K562 (cell line): ENCODE measurements around the gene WDR27. TPM values are rescaled to one million over a fixed set of nuclear protein-coding genes. Genes with fewer than 3 reads are reported as not detected.

Source experiments
- ATAC-seq: fragments of 200-7000 bp; cut with Tn5 transposase; 3 replicates; pipeline ENCODE4 v1.9.1; 2020; ENCODE audit warnings: moderate library complexity
- BruUV-seq: library from RNA; stranded (reverse); fragments of 400-500 nt; replicated peaks from 2 replicates; lab custom pipeline; 2021; lab: Mats Ljungman, UMichigan
- CTCF ChIA-PET: fragments of 300-600 bp; formaldehyde crosslinking; extraction: SDS; loops from one replicate; lab custom pipeline; 2021; ENCODE audit warnings: low intra/inter-chr PET ratio; lab: Yijun Ruan, JAX
- POLR2A ChIA-PET: fragments of 300-600, 350-650 bp; sonication (Branson Sonifier 250); formaldehyde crosslinking; extraction: SDS; loops from one replicate; lab custom pipeline; 2021; ENCODE audit warnings: antibody characterized with exemption, inconsistent platforms; lab: Yijun Ruan, JAX
- DNase-seq, 4 experiments: peaks; one replicate each; pipeline versions ENCODE4 v3.0.0 to v3.0.0-alpha.2; 2011 to 2018; ENCODE audit warnings: low spot score in 3 of 4, mixed read lengths in 3 of 4; ENCODE audit errors: extremely low read depth in 1 of 4
- FAIRE-seq: peaks from 2 replicates; lab custom pipeline; 2011; peaks lifted over from hg19 to GRCh38; lab: Jason Lieb, UNC
- H2AFZ ChIP-seq: 2 replicates; pipeline ENCODE4 v1.6.0; 2011; ENCODE audit warnings: low read depth, low read length, control low read depth, inconsistent platforms
- H3K27ac ChIP-seq: fragments of 200-600 bp; 3 replicates; pipeline ENCODE4 v1.8.0; 2011; ENCODE audit warnings: low read depth, mild to moderate bottlenecking, control low read depth, inconsistent platforms, low read length, moderate library complexity, mixed read lengths; ENCODE audit errors: extremely low read depth
- H3K27me3 ChIP-seq, 2 experiments: fragments of 300-600 bp in 1 of 2; 2 replicates in 1 of 2; 3 replicates in 1 of 2; pipeline versions ENCODE4 v1.6.0 to v1.8.0; 2011; ENCODE audit warnings: inconsistent platforms in 2 of 2, low read length in 2 of 2, mild to moderate bottlenecking in 1 of 2, mixed read lengths in 1 of 2, moderate library complexity in 1 of 2; ENCODE audit not compliant: control insufficient read depth in 2 of 2, insufficient read depth in 2 of 2
- H3K36me3 ChIP-seq: fragments of 300-600 bp; 3 replicates; pipeline ENCODE4 v1.8.0; 2011; ENCODE audit warnings: mild to moderate bottlenecking, low read length, inconsistent platforms; ENCODE audit not compliant: control insufficient read depth, insufficient read depth
- H3K4me1 ChIP-seq, 2 experiments: fragments of 200-600 bp in 1 of 2; replicated peaks in 1 of 2; 2 replicates in 1 of 2; 3 replicates in 1 of 2; pipeline versions ENCODE4 v1.5.1 to v1.8.0; 2011; ENCODE audit warnings: inconsistent platforms in 2 of 2, low read length in 2 of 2, mild to moderate bottlenecking in 1 of 2, mixed read lengths in 1 of 2, moderate library complexity in 1 of 2; ENCODE audit not compliant: control insufficient read depth in 2 of 2, insufficient read depth in 2 of 2
- H3K4me2 ChIP-seq: 2 replicates; pipeline ENCODE4 v1.6.1; 2011; ENCODE audit warnings: low read length, control low read depth, inconsistent platforms, mixed read lengths; ENCODE audit not compliant: insufficient read depth
- H3K4me3 ChIP-seq: fragments of 200-600 bp; sonication (generic), shearing (Covaris generic); 2 replicates; pipeline ENCODE4 v1.5.1; 2016; ENCODE audit warnings: control low read depth, inconsistent platforms
- H3K79me2 ChIP-seq: fragments of 200-600 bp; 3 replicates; pipeline ENCODE4 v1.8.0; 2011; ENCODE audit warnings: low read length, inconsistent platforms; ENCODE audit not compliant: control insufficient read depth, insufficient read depth
- H3K9ac ChIP-seq, 2 experiments: 2 replicates each; pipeline versions ENCODE4 v1.6.0 to v1.6.1; 2011; ENCODE audit warnings: low read depth in 2 of 2, low read length in 2 of 2, control low read depth in 1 of 2, inconsistent platforms in 1 of 2, mild to moderate bottlenecking in 1 of 2, mixed read lengths in 1 of 2; ENCODE audit not compliant: insufficient read depth in 1 of 2
- H3K9me1 ChIP-seq: one replicate; pipeline ENCODE4 v1.6.0; 2011; ENCODE audit warnings: inconsistent platforms, mild to moderate bottlenecking, low read length, moderate library complexity; ENCODE audit not compliant: control insufficient read depth, insufficient read depth
- H3K9me3 ChIP-seq: replicated peaks from 2 replicates; pipeline ENCODE4 v1.5.1; 2011; ENCODE audit warnings: low read depth, low read length, inconsistent platforms; ENCODE audit not compliant: control insufficient read depth, insufficient read depth
- H4K20me1 ChIP-seq: replicated peaks from 2 replicates; pipeline ENCODE4 v1.6.1; 2011; ENCODE audit warnings: low read length, inconsistent platforms, mixed read lengths; ENCODE audit not compliant: control insufficient read depth, insufficient read depth
- CSDE1 ChIP-seq, 2 experiments: fragments of 450-650 bp; IDR thresholded peaks; 2 replicates each; pipeline ENCODE4 v1.6.1; 2016; ENCODE audit warnings: mild to moderate bottlenecking in 1 of 2
- JUNB ChIP-seq: fragments of 450-650 bp; formaldehyde crosslinking; conservative IDR thresholded peaks from 2 replicates; pipeline ENCODE4 v1.4.0; 2020; ENCODE audit warnings: mild to moderate bottlenecking
- POLR2A ChIP-seq: fragments of 450-650 bp; conservative IDR thresholded peaks from 2 replicates; pipeline ENCODE4 v1.6.1; 2016
- ZNF316 ChIP-seq: fragments of 450-650 bp; IDR thresholded peaks from 2 replicates; pipeline ENCODE4 v1.6.1; 2016
- WGBS: fragments of 100-300 bp; shearing (Covaris generic); methylation state at CpG from one replicate; pipeline ENCODE4 v1.1.6; 2016; ENCODE audit warnings: low coverage, mixed read lengths; ENCODE audit not compliant: insufficient coverage; ENCODE audit errors: missing lambda C conversion rate; 5-methylcytosine and 5-hydroxymethylcytosine counted together
- in situ Hi-C: fragments of 300-500 bp; cut with MboI; formaldehyde crosslinking; loops from 4 replicates; pipeline ENCODE4 v1.15.0; 2018; ENCODE audit warnings: inconsistent platforms, mixed read lengths
- intact Hi-C: fragments of 100-400 bp; cut with micrococcal nuclease; formaldehyde crosslinking; loops from 2 replicates; pipeline ENCODE4 v1.14.2; 2022
- polyA plus RNA-seq, 8 experiments: library from polyadenylated mRNA; depleted of rRNA in 4 of 8; stranded (reverse) in 5 of 8; unstranded in 3 of 8; fragments of >200 nt; fragmentation: Nextera tagmentation in 2 of 8; fragmentation: Illumina TruSeq in 1 of 8; extraction: Ambion mirVana in 2 of 8; extraction: Trizol in 1 of 8; gene quantifications; 2 replicates each; pipeline versions ENCODE4 v1.2.1 to v1.2.3, GENCODE V29; 2011 to 2014; ENCODE audit warnings: inconsistent platforms in 1 of 8, missing spikeins in 1 of 8
- total RNA-seq, 7 experiments: library from RNA; depleted of rRNA in 6 of 7; stranded (reverse); fragments of >200 nt in 6 of 7; fragmentation: Illumina TruSeq in 2 of 7; extraction: Trizol in 2 of 7; gene quantifications; 2 replicates each; pipeline versions ENCODE4 v1.2.1 to v1.2.3, GENCODE V29; 2011 to 2021; ENCODE audit warnings: low replicate concordance in 1 of 7

WDR27 gene
- total and polyA plus RNA-seq, 9 of the 15 experiments (the other 6 are each of a cell fraction or from before 2014, with no cell fraction given), result 4.3 to 77.2 (median 22.7) TPM

DNA sequence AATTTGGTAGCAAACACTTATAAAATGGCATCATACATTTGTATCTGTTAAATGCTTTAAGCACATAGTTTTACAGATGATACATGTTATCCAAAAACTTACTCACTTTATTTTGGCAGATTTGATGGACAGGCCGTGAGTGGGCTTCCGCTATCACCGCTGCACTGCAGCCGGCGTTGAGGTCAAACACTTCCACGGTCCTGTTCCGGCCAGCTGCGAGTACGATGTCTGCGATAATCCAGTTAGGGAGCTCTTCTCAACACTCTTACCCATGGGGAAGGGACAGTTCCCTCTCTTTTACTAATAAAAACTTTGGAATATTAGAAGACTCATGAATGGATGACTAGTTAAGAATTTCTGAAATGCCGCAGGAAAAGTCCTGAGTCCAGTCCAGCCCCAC lies 69.0 kb downstream of the WDR27 start:
- Histone ChIP-seq H3K9ac (no peak overlapping the region), H3K4me3 (no peak overlapping the region), H3K4me2 (no peak overlapping the region), H2AFZ (no peak overlapping the region), H3K9me1 (no peaks in the 10 kb centered on the region), H4K20me1 (no peaks in the 10 kb centered on the region), H3K27ac (no peak overlapping the region), H3K9me3 (no peaks in the 10 kb centered on the region; the same call in 1 of the 2 replicates), H3K4me1 (no peaks in the 10 kb centered on the region), H3K36me3 (peaks cover 10% of the 10 kb centered on the region; the same call in 2 of the 3 replicates), H3K27me3 (no peaks in the 10 kb centered on the region), H3K79me2 (no peaks in the 10 kb centered on the region)
- FAIRE-seq (no peak), ATAC-seq (no peak), DNase-seq (no peak)
- 86% methylated on average over 11 of the region's 11 CpGs for WGBS
- TF ChIP-seq CSDE1 (IDR thresholded peaks at IDR 0.05), result no peak
- ChIA-PET POLR2A (interaction anchor here (0.8 kb wide), 1 partner anchor 63 kb away, joined by 3 read pairs; no protein-coding TSS in a partner anchor), CTCF (no interaction called here)
- no TSS peak for BruUV-seq
- intact Hi-C loops, result no loop called here
- in situ Hi-C loops, result no loop called here

GRCh38 chr6:169629256-169629655 lies 72.6 kb downstream of the WDR27 start:
- Histone ChIP-seq H3K27me3 (no peaks in the 10 kb centered on the region), H3K36me3 (peaks cover 3% of the 10 kb centered on the region; the same call in 1 of the 3 replicates), H3K79me2 (no peaks in the 10 kb centered on the region), H3K4me1 (no peaks in the 10 kb centered on the region), H3K9me1 (no peaks in the 10 kb centered on the region), H2AFZ (no peak overlapping the region), H3K27ac (no peak overlapping the region), H3K9ac (no peak overlapping the region), H3K9me3 (no peaks in the 10 kb centered on the region), H3K4me3 (no peak overlapping the region), H4K20me1 (no peaks in the 10 kb centered on the region), H3K4me2 (no peak overlapping the region)
- no TSS peak for BruUV-seq
- ChIA-PET CTCF (no interaction called here), POLR2A (no interaction called here)
- in situ Hi-C loops (no loop called here), intact Hi-C loops (no loop called here)
- no peak for DNase-seq
- TF ChIP-seq JUNB (CRISPR knock-in tag), result no peak
- TF ChIP-seq ZNF316, result peak; percentile 68
- no peak for TF ChIP-seq POLR2A
- FAIRE-seq, result no peak
- no peak for ATAC-seq
- 49% methylated on average over 4 of the region's 4 CpGs for WGBS
